IMR-90 (cell line): ENCODE data around the gene PDE5A. TPM values are rescaled to one million over a fixed set of nuclear protein-coding genes. Genes with fewer than 3 reads are reported as not detected.
A peak's percentile ranks its signal among the peaks of the same experiment; 100 is the strongest.

ENCODE experiments used
- ATAC-seq: fragments of 200-7000 bp; cut with Tn5 transposase; 2 replicates; pipeline ENCODE4 v1.9.1; 2020; ENCODE audit warnings: low read depth, mild to moderate bottlenecking, moderate library complexity
- BruUV-seq: library from RNA; stranded (reverse); fragments of 400-500 nt; replicated peaks from 2 replicates; lab custom pipeline; 2021; lab: Mats Ljungman, UMichigan
- CTCF ChIA-PET: fragments of 300-600 bp; formaldehyde crosslinking; extraction: SDS; loops from one replicate; lab custom pipeline; 2021; ENCODE audit warnings: antibody characterized with exemption; lab: Yijun Ruan, JAX
- POLR2A ChIA-PET: fragments of 300-600 bp; sonication (Branson Sonifier 250); formaldehyde crosslinking; loops from one replicate; lab custom pipeline; 2022; ENCODE audit warnings: antibody characterized with exemption; ENCODE audit not compliant: unreplicated experiment; lab: Charles Lee
- DNase-seq: peaks from one replicate; pipeline ENCODE4 v3.0.0; 2013
- H2AFZ ChIP-seq: replicated peaks from 2 replicates; pipeline ENCODE3; 2013; ENCODE audit warnings: low read length, mild to moderate bottlenecking; ENCODE audit not compliant: poor library complexity
- H2AK5ac ChIP-seq: 2 replicates; pipeline ENCODE4 v1.6.1; 2013; ENCODE audit warnings: low read depth, low read length, inconsistent platforms
- H2AK9ac ChIP-seq: replicated peaks from 2 replicates; pipeline ENCODE3; 2013; ENCODE audit warnings: mild to moderate bottlenecking, low read depth, low read length, moderate library complexity; ENCODE audit not compliant: poor library complexity
- H2BK120ac ChIP-seq: 2 replicates; pipeline ENCODE4 v1.6.1; 2013; ENCODE audit warnings: low read depth, low read length, inconsistent platforms
- H2BK15ac ChIP-seq: 3 replicates; pipeline ENCODE4 v1.6.1; 2013; ENCODE audit warnings: low read depth, low read length, inconsistent platforms
- H2BK20ac ChIP-seq: 2 replicates; pipeline ENCODE4 v1.6.1; 2013; ENCODE audit warnings: low read depth, mild to moderate bottlenecking, inconsistent platforms, low read length, moderate library complexity
- H2BK5ac ChIP-seq: 2 replicates; pipeline ENCODE4 v1.6.1; 2013; ENCODE audit warnings: mild to moderate bottlenecking, low read depth, low read length, inconsistent platforms; ENCODE audit not compliant: poor library complexity, severe bottlenecking
- H3K14ac ChIP-seq: replicated peaks from 2 replicates; pipeline ENCODE4 v1.6.1; 2013; ENCODE audit warnings: low read depth, low read length, inconsistent platforms
- H3K18ac ChIP-seq: 2 replicates; pipeline ENCODE4 v1.6.1; 2013; ENCODE audit warnings: low read depth, low read length, control low read depth
- H3K23ac ChIP-seq: 2 replicates; pipeline ENCODE4 v1.6.1; 2013; ENCODE audit warnings: low read depth, low read length, inconsistent platforms
- H3K27ac ChIP-seq: 2 replicates; pipeline ENCODE4 v1.5.1; 2013; ENCODE audit warnings: mild to moderate bottlenecking, control low read depth, low read length; ENCODE audit not compliant: insufficient read depth
- H3K27me3 ChIP-seq: 2 replicates; pipeline ENCODE4 v1.6.1; 2013; ENCODE audit warnings: low read length; ENCODE audit not compliant: control insufficient read depth, insufficient read depth
- H3K36me3 ChIP-seq: 2 replicates; pipeline ENCODE4 v1.6.1; 2013; ENCODE audit warnings: low read length, mixed read lengths; ENCODE audit not compliant: control insufficient read depth, insufficient read depth
- H3K4ac ChIP-seq: 2 replicates; pipeline ENCODE4 v1.6.1; 2013; ENCODE audit warnings: low read depth, low read length, inconsistent platforms
- H3K4me1 ChIP-seq: 2 replicates; pipeline ENCODE4 v1.6.1; 2013; ENCODE audit warnings: low read length, mixed read lengths; ENCODE audit not compliant: control insufficient read depth, insufficient read depth
- H3K4me2 ChIP-seq: 2 replicates; pipeline ENCODE4 v1.6.1; 2013; ENCODE audit warnings: low read depth, mild to moderate bottlenecking, control low read depth, low read length, moderate library complexity
- H3K4me3 ChIP-seq: 2 replicates; pipeline ENCODE4 v1.5.1; 2013; ENCODE audit warnings: low read depth, mild to moderate bottlenecking, control low read depth, low read length, moderate library complexity; ENCODE audit not compliant: insufficient read depth
- H3K56ac ChIP-seq: 2 replicates; pipeline ENCODE4 v1.6.1; 2013; ENCODE audit warnings: low read length, inconsistent platforms; ENCODE audit not compliant: insufficient read depth; ENCODE audit errors: extremely low read depth
- H3K79me1 ChIP-seq, 2 experiments: 2 replicates each; pipeline ENCODE4 v1.6.1; 2013; ENCODE audit warnings: low read length in 2 of 2, inconsistent platforms in 1 of 2, low read depth in 1 of 2
- H3K9ac ChIP-seq: 2 replicates; pipeline ENCODE4 v1.6.1; 2013; ENCODE audit warnings: low read depth, low read length, control low read depth
- H3K9me1 ChIP-seq: 2 replicates; pipeline ENCODE4 v1.6.1; 2013; ENCODE audit warnings: low read length, inconsistent platforms; ENCODE audit not compliant: insufficient read depth
- H3K9me3 ChIP-seq: 2 replicates; pipeline ENCODE4 v1.6.1; 2013; ENCODE audit warnings: low read length; ENCODE audit not compliant: control insufficient read depth, insufficient read depth
- H4K20me1 ChIP-seq: 2 replicates; pipeline ENCODE4 v1.6.1; 2013; ENCODE audit warnings: low read length, inconsistent platforms; ENCODE audit not compliant: insufficient read depth
- H4K5ac ChIP-seq: 2 replicates; pipeline ENCODE4 v1.6.1; 2013; ENCODE audit warnings: mild to moderate bottlenecking, low read depth, low read length, control low read depth
- H4K8ac ChIP-seq, 2 experiments: 2 replicates each; pipeline ENCODE4 v1.6.1; 2013; ENCODE audit warnings: low read depth in 2 of 2, low read length in 2 of 2, control low read depth in 1 of 2, inconsistent platforms in 1 of 2
- H4K91ac ChIP-seq: 2 replicates; pipeline ENCODE4 v1.6.1; 2013; ENCODE audit warnings: low read depth, low read length, inconsistent platforms; ENCODE audit not compliant: insufficient read depth
- BHLHE40 ChIP-seq: fragments of 150-350 bp; IDR thresholded peaks from 2 replicates; pipeline ENCODE4 v1.6.1; 2016; ENCODE audit warnings: mild to moderate bottlenecking, low read depth, low read length
- CHD1 ChIP-seq: IDR thresholded peaks from 2 replicates; pipeline ENCODE4 v1.6.1; 2012; ENCODE audit warnings: low read depth, low read length, improper control_type of control experiment
- MAFK ChIP-seq: IDR thresholded peaks from 2 replicates; pipeline ENCODE4 v1.6.1; 2012; ENCODE audit warnings: low read depth, low read length, improper control_type of control experiment
- RAD21 ChIP-seq: IDR thresholded peaks from 2 replicates; pipeline ENCODE4 v1.6.1; 2012; ENCODE audit warnings: low read length, improper control_type of control experiment
- SMC3 ChIP-seq: fragments of 150-350 bp; IDR thresholded peaks from 2 replicates; pipeline ENCODE4 v1.6.1; 2016; ENCODE audit warnings: low read depth, mild to moderate bottlenecking, antibody characterized with exemption, low read length, moderate library complexity
- WGBS, 2 experiments: methylation state at CpG; one replicate each; pipeline versions ENCODE4 v1.1.5 to v1.1.7; 2013; ENCODE audit warnings: missing lambda C conversion rate in 2 of 2; ENCODE audit not compliant: insufficient read length in 1 of 2; ENCODE audit errors: extremely low coverage in 2 of 2; 5-methylcytosine and 5-hydroxymethylcytosine counted together
- dilution Hi-C: fragments of 300-500 bp; cut with HindIII; formaldehyde crosslinking; loops from one replicate; pipeline ENCODE4 v1.14.3; 2018; ENCODE audit warnings: low sequenced_read_pairs; ENCODE audit not compliant: unreplicated experiment
- in situ Hi-C: fragments of 300-500 bp; cut with MboI; formaldehyde crosslinking; loops from 3 replicates; pipeline ENCODE4 v1.14.3; 2019; ENCODE audit warnings: low sequenced_read_pairs, inconsistent platforms, mixed read lengths
- intact Hi-C: fragments of 100-400 bp; cut with micrococcal nuclease; formaldehyde crosslinking; loops from 2 replicates; pipeline ENCODE4 v1.10.0; 2022
- polyA plus RNA-seq, 3 experiments: library from polyadenylated mRNA; depleted of rRNA; stranded (reverse); fragments of >200 nt; gene quantifications; 2 replicates each; pipeline ENCODE4 v1.2.3, GENCODE V29; 2012; ENCODE audit warnings: low replicate concordance in 1 of 3
- total RNA-seq: library from RNA; depleted of rRNA; stranded (reverse); fragments of >200 nt; gene quantifications from 2 replicates; pipeline ENCODE4 v1.2.3, GENCODE V29; 2012
- TF ChIP-seq, protein P1 (sequence below): fragments of 150-350 bp; IDR thresholded peaks from 2 replicates; pipeline ENCODE4 v1.6.1; 2016; ENCODE audit warnings: low read depth, mild to moderate bottlenecking, low read length, moderate library complexity, borderline replicate concordance

The PDE5A gene
- total and polyA plus RNA-seq, 2 of the 4 experiments (the other 2 are of a cell fraction) = 101 to 770 TPM

DNA sequence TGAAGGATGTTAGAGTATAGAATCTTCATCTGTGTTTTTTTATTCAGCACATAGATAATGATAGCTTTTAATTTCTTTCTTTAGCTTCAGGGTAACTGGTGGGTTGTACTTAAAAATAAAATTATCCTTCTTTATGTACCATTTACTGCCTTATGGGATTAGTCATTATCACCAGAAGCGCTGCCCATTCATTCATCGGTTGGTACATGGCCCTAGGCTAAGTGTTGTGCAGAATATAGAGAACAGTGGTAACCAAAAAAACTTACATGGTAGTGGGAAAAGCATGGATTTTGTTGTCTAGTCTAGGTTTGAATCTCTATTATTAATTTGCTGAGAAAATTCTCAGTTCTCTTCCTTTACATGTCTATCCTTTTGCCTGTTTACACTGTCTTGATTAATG lies 43.5 kb upstream of the PDE5A start:
- no peak overlapping the region for H2BK15ac ChIP-seq
- no peak overlapping the region for H2BK120ac ChIP-seq
- no peak overlapping the region for H3K18ac ChIP-seq
- BruUV-seq = no TSS peak
- in situ Hi-C loops = no loop called here
- intact Hi-C loops = no loop called here
- no peak overlapping the region for H2BK5ac ChIP-seq
- ChIA-PET POLR2A (interaction anchor here (0.6 kb wide), 1 partner anchor 52 kb away, joined by 4 read pairs; no protein-coding TSS in a partner anchor), CTCF (no interaction called here)
- no peaks in the 10 kb centered on the region for H3K79me1 ChIP-seq
- H3K4me2 ChIP-seq = no peak overlapping the region
- H3K56ac ChIP-seq = no peak overlapping the region
- no peak overlapping the region for H2AFZ ChIP-seq
- H3K14ac ChIP-seq = 0 out of 2 replicates have a peak overlapping the region, but pooled peaks have one; percentile 34
- H3K27ac ChIP-seq = no peak overlapping the region
- H2AK9ac ChIP-seq = no peak overlapping the region
- no peak overlapping the region for H4K5ac ChIP-seq
- no peak overlapping the region for H3K4ac ChIP-seq
- no peak for ATAC-seq
- no peak overlapping the region for H3K4me3 ChIP-seq
- WGBS, 2 experiments = no CpG with 5 or more reads among the region's 2 CpGs
- no peak overlapping the region for H3K9ac ChIP-seq
- no peaks in the 10 kb centered on the region for H3K9me3 ChIP-seq
- no peak for DNase-seq
- H3K36me3 ChIP-seq = no peaks in the 10 kb centered on the region
- H2BK20ac ChIP-seq = no peak overlapping the region
- TF ChIP-seq SMC3 = no peak
- TF ChIP-seq, protein P1, sequence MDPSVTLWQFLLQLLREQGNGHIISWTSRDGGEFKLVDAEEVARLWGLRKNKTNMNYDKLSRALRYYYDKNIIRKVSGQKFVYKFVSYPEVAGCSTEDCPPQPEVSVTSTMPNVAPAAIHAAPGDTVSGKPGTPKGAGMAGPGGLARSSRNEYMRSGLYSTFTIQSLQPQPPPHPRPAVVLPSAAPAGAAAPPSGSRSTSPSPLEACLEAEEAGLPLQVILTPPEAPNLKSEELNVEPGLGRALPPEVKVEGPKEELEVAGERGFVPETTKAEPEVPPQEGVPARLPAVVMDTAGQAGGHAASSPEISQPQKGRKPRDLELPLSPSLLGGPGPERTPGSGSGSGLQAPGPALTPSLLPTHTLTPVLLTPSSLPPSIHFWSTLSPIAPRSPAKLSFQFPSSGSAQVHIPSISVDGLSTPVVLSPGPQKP = no peak
- TF ChIP-seq MAFK = no peak
- no peak for TF ChIP-seq RAD21
- no peak for TF ChIP-seq BHLHE40
- TF ChIP-seq CHD1 = no peak
- H4K20me1 ChIP-seq = no peaks in the 10 kb centered on the region
- H4K8ac ChIP-seq = no peak overlapping the region
- H3K27me3 ChIP-seq = no peaks in the 10 kb centered on the region
- dilution Hi-C loops = no loop called here
- H3K4me1 ChIP-seq = peaks cover 3% of the 10 kb centered on the region
- no peak overlapping the region for H2AK5ac ChIP-seq
- no peak overlapping the region for H3K23ac ChIP-seq
- no peaks in the 10 kb centered on the region for H3K9me1 ChIP-seq
- H4K91ac ChIP-seq = no peak overlapping the region
